AG10803 (cell line): ENCODE results near the gene DDAH2.

Source experiments
- DNase-seq: peaks from one replicate; pipeline ENCODE4 v3.0.0; 2010; ENCODE audit warnings: low read depth
- H3K4me3 ChIP-seq: 2 replicates; pipeline ENCODE4 v1.5.1; 2011; ENCODE audit warnings: mild to moderate bottlenecking, low read length, control low read depth
- TF ChIP-seq, protein P1 (sequence below): conservative IDR thresholded peaks from 2 replicates; pipeline ENCODE4 v1.5.1; 2011; ENCODE audit warnings: mild to moderate bottlenecking, low read length, control low read depth, inconsistent platforms

Gene DDAH2

DNA sequence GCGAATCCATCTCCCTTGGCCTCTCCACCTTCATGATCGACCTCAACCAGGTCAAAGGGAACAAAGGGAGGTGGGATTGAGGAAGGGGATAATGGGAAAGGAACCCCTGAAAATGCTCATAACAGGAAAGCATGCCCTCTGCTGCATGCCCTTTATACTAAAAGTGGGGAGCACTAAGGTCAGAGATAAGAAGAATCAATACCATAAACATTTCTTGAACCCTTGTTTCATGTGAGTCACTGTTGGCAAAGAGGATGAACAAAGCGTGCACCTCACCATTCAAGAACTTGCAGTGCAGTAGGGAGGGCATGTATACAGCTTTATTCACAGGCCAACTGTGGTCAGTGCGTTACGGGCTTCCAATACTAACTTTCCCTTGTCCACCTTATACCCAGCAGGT, 31.7 kb upstream of the DDAH2 start:
- no peak for DNase-seq
- TF ChIP-seq, protein P1, sequence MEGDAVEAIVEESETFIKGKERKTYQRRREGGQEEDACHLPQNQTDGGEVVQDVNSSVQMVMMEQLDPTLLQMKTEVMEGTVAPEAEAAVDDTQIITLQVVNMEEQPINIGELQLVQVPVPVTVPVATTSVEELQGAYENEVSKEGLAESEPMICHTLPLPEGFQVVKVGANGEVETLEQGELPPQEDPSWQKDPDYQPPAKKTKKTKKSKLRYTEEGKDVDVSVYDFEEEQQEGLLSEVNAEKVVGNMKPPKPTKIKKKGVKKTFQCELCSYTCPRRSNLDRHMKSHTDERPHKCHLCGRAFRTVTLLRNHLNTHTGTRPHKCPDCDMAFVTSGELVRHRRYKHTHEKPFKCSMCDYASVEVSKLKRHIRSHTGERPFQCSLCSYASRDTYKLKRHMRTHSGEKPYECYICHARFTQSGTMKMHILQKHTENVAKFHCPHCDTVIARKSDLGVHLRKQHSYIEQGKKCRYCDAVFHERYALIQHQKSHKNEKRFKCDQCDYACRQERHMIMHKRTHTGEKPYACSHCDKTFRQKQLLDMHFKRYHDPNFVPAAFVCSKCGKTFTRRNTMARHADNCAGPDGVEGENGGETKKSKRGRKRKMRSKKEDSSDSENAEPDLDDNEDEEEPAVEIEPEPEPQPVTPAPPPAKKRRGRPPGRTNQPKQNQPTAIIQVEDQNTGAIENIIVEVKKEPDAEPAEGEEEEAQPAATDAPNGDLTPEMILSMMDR, result no peak
- H3K4me3 ChIP-seq, result no peak overlapping the region

DNA sequence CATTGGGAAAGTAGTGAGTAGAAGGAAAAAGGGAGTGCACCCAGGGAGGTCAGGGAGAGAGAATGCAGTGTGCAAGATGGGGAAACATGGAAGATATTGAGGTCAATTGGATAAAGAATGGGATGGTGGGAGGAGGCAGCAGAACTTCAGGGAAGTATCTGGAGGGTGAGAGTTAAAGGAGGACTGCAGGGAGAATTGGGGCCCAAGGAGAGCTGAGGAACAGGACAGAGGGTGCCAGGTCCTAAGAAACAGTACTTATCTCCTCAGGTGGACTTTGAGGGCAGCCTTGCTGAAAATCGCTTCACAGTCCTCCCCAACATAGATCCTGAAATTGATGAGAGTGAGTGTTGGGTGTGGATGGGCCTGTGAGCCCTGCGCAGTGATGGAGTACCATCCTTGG, 29.2 kb upstream of the DDAH2 start:
- TF ChIP-seq, protein P1, result no peak
- H3K4me3 ChIP-seq, result no peak overlapping the region
- DNase-seq, result no peak

DNA sequence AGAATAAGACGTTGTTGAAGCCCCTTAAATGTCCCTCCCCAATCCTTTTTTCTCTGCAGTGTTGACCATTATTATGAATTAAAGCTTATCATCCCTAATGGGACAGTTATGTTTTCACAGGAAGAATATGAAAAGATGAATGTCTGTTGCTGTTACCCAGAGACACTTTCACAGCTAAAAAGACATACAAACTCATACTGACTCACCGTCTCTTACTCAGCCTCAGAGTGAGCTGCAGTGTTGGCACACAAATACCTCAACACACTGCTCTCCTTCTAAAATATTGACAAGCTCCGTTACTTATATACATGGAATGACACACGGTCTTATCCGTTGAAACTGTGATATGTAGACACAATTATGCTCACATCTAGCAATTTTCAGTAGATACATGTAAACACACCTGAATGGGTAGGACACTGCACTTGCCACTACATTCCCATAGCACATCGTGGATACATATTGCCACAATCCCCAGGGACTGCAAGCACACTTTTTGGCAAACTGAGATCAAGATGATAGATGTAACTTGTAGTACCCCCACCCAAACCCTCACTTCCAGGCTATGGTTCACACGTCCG, 23.7 kb upstream of the DDAH2 start:
- no peak overlapping the region for H3K4me3 ChIP-seq
- DNase-seq, result peak; percentile 65
- TF ChIP-seq, protein P1, result no peak

DNA sequence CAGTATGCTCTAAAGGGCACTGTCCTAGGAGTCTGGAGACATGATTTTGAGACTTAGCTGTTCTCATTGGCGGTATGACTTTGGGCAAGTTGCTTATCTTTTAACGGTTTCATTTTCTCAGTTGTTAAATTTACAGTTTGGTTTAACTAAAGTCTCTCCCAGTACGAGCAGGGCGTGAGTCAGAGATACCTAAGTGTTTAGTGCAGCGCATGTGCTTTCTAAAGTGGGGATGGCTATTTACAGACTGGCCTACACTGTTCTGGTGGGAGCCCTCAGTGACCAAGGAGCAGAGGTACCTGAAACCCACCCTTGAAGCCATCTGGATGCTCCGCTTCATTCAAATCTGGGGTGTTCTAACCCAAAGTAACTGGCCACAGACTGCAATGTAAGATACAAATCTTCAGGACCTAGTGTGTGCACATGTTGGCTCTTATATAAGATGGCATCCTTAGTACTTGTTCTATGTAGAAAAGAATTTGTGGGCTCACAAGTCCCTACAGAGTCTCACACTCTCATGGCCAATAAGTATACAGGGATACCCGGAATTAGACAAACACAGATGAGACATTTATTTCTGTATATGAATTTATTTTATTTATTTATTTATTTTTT, 21.4 kb upstream of the DDAH2 start:
- TF ChIP-seq, protein P1, result no peak
- no peak overlapping the region for H3K4me3 ChIP-seq
- no peak for DNase-seq

DNA sequence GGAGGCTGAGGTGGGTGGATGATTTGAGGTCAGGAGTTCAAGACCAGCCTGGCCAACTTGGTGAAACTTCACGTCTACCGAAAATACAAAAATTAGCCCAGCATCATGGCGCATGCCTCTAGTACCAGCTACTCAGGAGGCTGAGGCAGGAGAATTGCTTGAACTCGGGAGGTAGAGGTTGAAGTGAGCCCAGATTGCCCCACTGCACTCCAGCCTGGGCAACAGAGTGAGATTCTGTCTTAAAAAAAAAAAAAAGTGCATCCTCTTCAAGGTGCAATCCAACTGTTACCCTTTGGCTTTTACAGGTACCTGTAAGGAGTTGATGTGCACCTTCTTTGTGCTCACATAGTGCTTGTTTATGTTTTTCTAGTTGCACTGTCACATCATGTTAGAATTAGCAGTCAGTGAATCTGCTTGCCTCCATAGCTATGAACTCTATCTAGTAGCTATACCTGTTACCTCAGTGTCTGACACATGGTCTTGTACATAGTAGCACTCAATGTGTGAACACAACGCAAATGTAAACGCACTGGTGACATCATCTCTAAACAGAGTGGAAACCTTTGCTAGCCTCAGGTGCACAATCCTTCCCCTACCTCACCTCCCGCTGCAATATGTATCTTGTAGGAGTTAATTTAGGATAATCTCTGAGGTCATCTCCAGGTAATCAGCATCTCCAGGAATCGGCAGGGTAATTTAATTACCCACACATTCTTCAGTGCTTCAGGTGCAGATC, 20.4 kb upstream of the DDAH2 start:
- H3K4me3 ChIP-seq, result no peak overlapping the region
- no peak for DNase-seq
- TF ChIP-seq, protein P1, result no peak

DNA sequence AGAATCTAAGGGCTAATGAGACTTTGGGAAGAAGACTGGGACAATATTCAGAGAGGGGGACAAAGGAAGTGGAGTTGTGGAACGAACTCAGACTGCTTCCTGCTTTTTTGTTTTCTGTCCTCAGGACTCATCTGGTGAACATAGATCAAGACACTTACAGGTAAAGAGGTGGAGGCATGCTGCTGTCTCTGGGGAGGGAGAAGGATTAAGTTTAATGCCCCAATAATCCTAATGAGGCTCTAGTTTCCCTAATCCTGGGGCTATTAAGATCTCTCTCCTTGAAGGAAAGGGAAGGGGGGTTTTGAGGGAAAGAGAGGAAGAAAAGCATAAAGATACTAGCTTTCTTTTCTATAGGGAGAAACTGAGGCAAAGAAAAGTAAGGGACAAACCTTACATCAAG, 15.3 kb upstream of the DDAH2 start:
- TF ChIP-seq, protein P1, result no peak
- DNase-seq, result no peak
- no peak overlapping the region for H3K4me3 ChIP-seq

DNA sequence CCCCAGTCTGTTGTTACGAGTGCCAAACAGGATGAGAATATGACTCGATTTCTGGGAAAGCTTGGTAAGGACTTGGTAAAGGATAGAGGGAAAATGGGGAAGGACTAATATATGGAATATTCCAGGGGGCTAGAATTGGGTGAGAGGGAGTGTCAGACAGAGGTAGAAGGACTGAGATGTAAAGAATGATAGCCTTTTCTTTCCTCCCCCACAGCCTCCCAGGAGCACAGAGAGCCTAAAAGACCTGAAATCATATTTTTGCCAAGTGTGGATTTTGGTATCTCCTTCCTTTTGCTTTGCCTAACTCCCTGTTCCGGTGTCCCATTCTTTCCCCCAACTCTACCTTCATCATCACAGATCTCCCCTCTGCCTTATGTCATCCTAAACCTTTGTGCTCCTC, 13.8 kb upstream of the DDAH2 start:
- TF ChIP-seq, protein P1, result no peak
- DNase-seq, result no peak
- no peak overlapping the region for H3K4me3 ChIP-seq
